Measurements from ENCODE around the gene SEC14L3. TPM values are rescaled to one million over a fixed set of nuclear protein-coding genes. Genes with fewer than 3 reads are reported as not detected.

The SEC14L3 gene
- total and polyA plus RNA-seq, 2 donors (not counting 3 experiments of a cell fraction or from before 2014, with no cell fraction given): not detected

GRCh38 chr22:30472994-30473720, 1.3 kb upstream of the SEC14L3 start:
- no peaks in the 10 kb centered on the region for H3K36me3 ChIP-seq (ENCODE audit: control insufficient read depth in 2 of 2, extremely low read depth in 1 of 2, insufficient read depth in 2 of 2, low read length in 2 of 2)
- no TSS peak for BruUV-seq (replicated peaks)
- TF ChIP-seq POLR2AphosphoS5 (IDR thresholded peaks at IDR 0.05; ENCODE audit: insufficient read depth, low read depth, low read length) (no peak), EZH2 (IDR thresholded peaks at IDR 0.05; ENCODE audit: borderline replicate concordance, low read depth, low read length, severe bottlenecking) (no peak), POLR2A (IDR thresholded peaks at IDR 0.05; ENCODE audit: low read depth, low read length) (no peak), GATA2 (IDR thresholded peaks at IDR 0.05; ENCODE audit: insufficient read depth, insufficient read length, low read depth, low read length) (no peak), FOS (IDR thresholded peaks at IDR 0.05; ENCODE audit: borderline replicate concordance, insufficient read depth, low read length) (no peak), JUN (IDR thresholded peaks at IDR 0.05; ENCODE audit: borderline replicate concordance, insufficient read depth, insufficient read length, low read depth) (no peak), CTCF (IDR thresholded peaks at IDR 0.05; ENCODE audit: extremely low read depth in 1 of 2, insufficient read depth in 1 of 2, low read depth in 1 of 2, low read length in 2 of 2) (no peak), MAX (IDR thresholded peaks at IDR 0.05; ENCODE audit: insufficient read depth, insufficient read length) (no peak), MYC (IDR thresholded peaks at IDR 0.05; ENCODE audit: low read depth, low read length) (no peak)
- intact Hi-C loops (cut with micrococcal nuclease) (no loop called here), dilution Hi-C loops (cut with MboI; ENCODE audit: extremely low pct_ligation_motif_present, low sequenced_read_pairs) (no loop called here)
- CTCF ChIA-PET: no interaction called here
- H3K27me3 ChIP-seq (ENCODE audit: control insufficient read depth in 2 of 2, insufficient read depth in 2 of 2, low read length in 2 of 2): peaks cover 9 to 11% of the 10 kb centered on the region in 2 experiments
- no peaks in the 10 kb centered on the region for H3K9me1 ChIP-seq (replicated peaks; ENCODE audit: control insufficient read depth, extremely low read depth, insufficient read depth, low read length)
- no peak overlapping the region for H3K4me3 ChIP-seq (replicated peaks in 1 of 3; ENCODE audit: insufficient read depth in 1 of 3, low read depth in 1 of 3, low read length in 3 of 3)
- POLR2A ChIA-PET: no interaction called here
- H3K9ac ChIP-seq (replicated peaks; ENCODE audit: extremely low read depth, insufficient read depth, low read length): no peak overlapping the region
- H3K27ac ChIP-seq (ENCODE audit: insufficient read depth, low read depth, low read length): no peak overlapping the region
- H3K4me2 ChIP-seq (ENCODE audit: insufficient read depth, low read length): no peak overlapping the region
- DNase-seq (ENCODE audit: low read depth, low spot score) (no peak), FAIRE-seq (no peak)
- H2AFZ ChIP-seq (ENCODE audit: low read depth, low read length): no peak overlapping the region
- H3K9me3 ChIP-seq (replicated peaks; ENCODE audit: control insufficient read depth, insufficient read depth, low read length): no peaks in the 10 kb centered on the region
- no peaks in the 10 kb centered on the region for H3K79me2 ChIP-seq (ENCODE audit: control insufficient read depth, insufficient read depth, low read length)
- H3K4me1 ChIP-seq (ENCODE audit: control insufficient read depth, extremely low read depth, insufficient read depth, low read length): no peaks in the 10 kb centered on the region
- H4K20me1 ChIP-seq (replicated peaks; ENCODE audit: control insufficient read depth, extremely low read depth, insufficient read depth, low read length): no peaks in the 10 kb centered on the region
